K562 (cell line): ENCODE data around the gene CD55. TPM values are rescaled to one million over a fixed set of nuclear protein-coding genes. Genes with fewer than 3 reads are reported as not detected.

Experiments
- ARID2 ChIP-seq: fragments of 450-650 bp; IDR thresholded peaks from 2 replicates; pipeline ENCODE4 v1.6.1; 2017; ENCODE audit warnings: antibody characterized with exemption, mild to moderate bottlenecking
- CEBPG ChIP-seq, 3 experiments: fragments of 200-800 bp in 1 of 3; sonication (Bioruptor generic) in 1 of 3; sonication (generic) in 1 of 3; formaldehyde crosslinking in 1 of 3; IDR thresholded peaks in 2 of 3; conservative IDR thresholded peaks in 1 of 3; 2 replicates each; pipeline versions ENCODE4 v1.6.1 to v1.8.0; 2016 to 2022; ENCODE audit warnings: missing compliant biosample characterization in 2 of 3, missing genetic modification characterization in 2 of 3, mild to moderate bottlenecking in 1 of 3, missing genetic modification reagents in 1 of 3
- CSDE1 ChIP-seq, 2 experiments: fragments of 450-650 bp; IDR thresholded peaks; 2 replicates each; pipeline ENCODE4 v1.6.1; 2016; ENCODE audit warnings: mild to moderate bottlenecking in 1 of 2
- CXXC5 ChIP-seq: fragments of 250-450 bp; sonication (Bioruptor Pico); IDR thresholded peaks from 2 replicates; pipeline ENCODE4 v1.8.0; 2022; ENCODE audit warnings: inconsistent platforms, mild to moderate bottlenecking, moderate library complexity
- DLX4 ChIP-seq: fragments of 250-450 bp; sonication (Bioruptor Pico); IDR thresholded peaks from 2 replicates; pipeline ENCODE4 v1.6.1; 2021; ENCODE audit warnings: mild to moderate bottlenecking
- HIVEP1 ChIP-seq: fragments of 250-450 bp; sonication (Bioruptor Pico); IDR thresholded peaks from 2 replicates; pipeline ENCODE4 v1.4.0; 2020; ENCODE audit warnings: mild to moderate bottlenecking
- ILF3 ChIP-seq: fragments of 450-650 bp; IDR thresholded peaks from 2 replicates; pipeline ENCODE4 v1.6.1; 2018; ENCODE audit warnings: antibody characterized with exemption, mild to moderate bottlenecking, moderate library complexity, borderline replicate concordance
- KAT2B ChIP-seq: IDR thresholded peaks from one replicate; pipeline ENCODE4 v1.6.1; 2012; ENCODE audit warnings: low read depth, mild to moderate bottlenecking, control low read depth, inconsistent platforms, low read length, moderate library complexity
- NEUROD1 ChIP-seq: fragments of 150-350 bp; IDR thresholded peaks from 2 replicates; pipeline ENCODE4 v1.6.1; 2014; ENCODE audit warnings: borderline replicate concordance, low read length, low read depth; ENCODE audit not compliant: partially characterized antibody
- NFIX ChIP-seq: fragments of 250-450 bp; sonication (Bioruptor Pico); IDR thresholded peaks from 2 replicates; pipeline ENCODE4 v1.4.0; 2020; ENCODE audit warnings: low read depth, mild to moderate bottlenecking, moderate library complexity
- POLR2A ChIP-seq: fragments of 450-650 bp; conservative IDR thresholded peaks from 2 replicates; pipeline ENCODE4 v1.6.1; 2016
- RFX7 ChIP-seq: fragments of 250-450 bp; sonication (Bioruptor Pico); IDR thresholded peaks from 2 replicates; pipeline ENCODE4 v1.5.1; 2021; ENCODE audit warnings: mild to moderate bottlenecking
- SAFB ChIP-seq: fragments of 200-400 bp; formaldehyde crosslinking; IDR thresholded peaks from 2 replicates; pipeline ENCODE4 v1.6.1; 2017; ENCODE audit warnings: low read depth, low read length, borderline replicate concordance
- SIN3A ChIP-seq, 2 experiments: fragments of 150-350 bp in 1 of 2; IDR thresholded peaks; 2 replicates each; pipeline ENCODE4 v1.6.1; 2011 to 2016; ENCODE audit warnings: borderline replicate concordance in 2 of 2, low read depth in 2 of 2, low read length in 2 of 2, mild to moderate bottlenecking in 2 of 2, moderate library complexity in 2 of 2; ENCODE audit not compliant: control insufficient read depth in 1 of 2
- SMAD1 ChIP-seq: fragments of 150-350 bp; IDR thresholded peaks from 2 replicates; pipeline ENCODE4 v1.6.1; 2014; ENCODE audit warnings: low read length, low read depth; ENCODE audit not compliant: partially characterized antibody
- SP1 ChIP-seq: sonication (generic); formaldehyde crosslinking; IDR thresholded peaks from 2 replicates; pipeline ENCODE4 v1.8.1; 2022; ENCODE audit warnings: mild to moderate bottlenecking, missing genetic modification reagents
- TAF1 ChIP-seq: IDR thresholded peaks from 2 replicates; pipeline ENCODE4 v1.6.1; 2011; ENCODE audit warnings: mild to moderate bottlenecking, low read length, moderate library complexity; ENCODE audit not compliant: insufficient read depth, control insufficient read depth, severe bottlenecking; ENCODE audit errors: extremely low read depth
- TRIM28 ChIP-seq: fragments of 450-650 bp; IDR thresholded peaks from 2 replicates; pipeline ENCODE4 v1.6.1; 2017
- ZNF232 ChIP-seq: sonication (generic); formaldehyde crosslinking; IDR thresholded peaks from 2 replicates; pipeline ENCODE4 v1.8.0; 2022; ENCODE audit warnings: mild to moderate bottlenecking, missing genetic modification reagents
- polyA plus RNA-seq, 8 experiments: library from polyadenylated mRNA; depleted of rRNA in 4 of 8; stranded (reverse) in 5 of 8; unstranded in 3 of 8; fragments of >200 nt; fragmentation: Nextera tagmentation in 2 of 8; fragmentation: Illumina TruSeq in 1 of 8; extraction: Ambion mirVana in 2 of 8; extraction: Trizol in 1 of 8; gene quantifications; 2 replicates each; pipeline versions ENCODE4 v1.2.1 to v1.2.3, GENCODE V29; 2011 to 2014; ENCODE audit warnings: inconsistent platforms in 1 of 8, missing spikeins in 1 of 8
- total RNA-seq, 7 experiments: library from RNA; depleted of rRNA in 6 of 7; stranded (reverse); fragments of >200 nt in 6 of 7; fragmentation: Illumina TruSeq in 2 of 7; extraction: Trizol in 2 of 7; gene quantifications; 2 replicates each; pipeline versions ENCODE4 v1.2.1 to v1.2.3, GENCODE V29; 2011 to 2021; ENCODE audit warnings: low replicate concordance in 1 of 7
- TF ChIP-seq, protein P1 (sequence below), 2 experiments: fragments of 450-650 bp in 1 of 2; sonication (generic) in 1 of 2; formaldehyde crosslinking; conservative IDR thresholded peaks; 2 replicates each; pipeline versions ENCODE4 v1.4.0 to v1.8.1; 2020 to 2022; ENCODE audit warnings: mild to moderate bottlenecking in 1 of 2, missing genetic modification reagents in 1 of 2
- TF ChIP-seq, protein P2 (sequence below): fragments of 250-450 bp; sonication (Bioruptor Pico); IDR thresholded peaks from 2 replicates; pipeline ENCODE4 v1.9.0; 2021; ENCODE audit warnings: mild to moderate bottlenecking
- TF ChIP-seq, protein P3 (sequence below): fragments of 250-450 bp; sonication (Bioruptor Pico); IDR thresholded peaks from 2 replicates; pipeline ENCODE4 v1.8.0; 2021; ENCODE audit warnings: mild to moderate bottlenecking, moderate library complexity
- TF ChIP-seq, protein P4 (sequence below): sonication (generic); formaldehyde crosslinking; IDR thresholded peaks from 2 replicates; pipeline ENCODE4 v1.8.0; 2022; ENCODE audit warnings: missing genetic modification reagents, mild to moderate bottlenecking, borderline replicate concordance
- TF ChIP-seq, protein P5 (sequence below): fragments of 200-800 bp; sonication (Bioruptor generic); IDR thresholded peaks from 2 replicates; pipeline ENCODE4 v1.6.1; 2017; ENCODE audit warnings: missing genetic modification characterization, missing compliant biosample characterization

Gene CD55
- total and polyA plus RNA-seq, 9 of the 15 experiments (the other 6 are each of a cell fraction or from before 2014, with no cell fraction given) = 17.7 to 150 (median 97.0) TPM

DNA sequence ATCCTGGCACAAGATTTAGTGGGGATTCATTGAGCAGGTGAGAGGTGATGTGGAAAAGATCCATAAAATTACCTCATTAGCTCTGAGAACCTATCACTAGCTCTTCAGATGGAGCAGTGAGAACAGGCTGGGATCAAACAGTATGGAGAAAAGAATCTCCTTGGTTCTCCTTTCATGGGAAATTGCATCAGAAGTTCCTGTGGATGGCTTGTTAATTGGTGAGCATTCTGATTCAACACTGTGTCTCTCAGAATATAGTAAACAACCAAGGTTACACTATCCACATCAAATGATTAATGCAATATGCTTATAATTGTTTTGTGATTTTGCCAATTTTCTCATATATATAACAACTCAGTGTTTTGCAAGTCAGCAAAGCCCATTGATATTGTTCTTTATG, 8.3 kb upstream of the CD55 start (continued):
- TF ChIP-seq KAT2B (no peak), HIVEP1 (no peak), NFIX (no peak), TAF1 (no peak), ZNF232 (CRISPR knock-in tag) (no peak), ILF3 (no peak), SAFB (no peak), POLR2A (no peak), SIN3A (IDR thresholded peaks at IDR 0.05; ENCODE audit: borderline replicate concordance in 2 of 2, control insufficient read depth in 1 of 2, low read depth in 2 of 2, low read length in 2 of 2) (no peak), CSDE1 (IDR thresholded peaks at IDR 0.05) (no peak), CEBPG (CRISPR knock-in tag; IDR thresholded peaks at IDR 0.05) (no peak), CEBPG (tag; conservative IDR thresholded peaks at IDR 0.05 in 1 of 2, IDR thresholded peaks at IDR 0.05 in 1 of 2) (peak in 1 of 2 experiments; percentile 79; a peak in 2 of 4 replicates), TRIM28 (no peak), DLX4 (CRISPR knock-in tag) (no peak), ARID2 (no peak), RFX7 (no peak), CXXC5 (no peak), SMAD1 (no peak), NEUROD1 (no peak), SP1 (no peak)
- TF ChIP-seq, protein P1, sequence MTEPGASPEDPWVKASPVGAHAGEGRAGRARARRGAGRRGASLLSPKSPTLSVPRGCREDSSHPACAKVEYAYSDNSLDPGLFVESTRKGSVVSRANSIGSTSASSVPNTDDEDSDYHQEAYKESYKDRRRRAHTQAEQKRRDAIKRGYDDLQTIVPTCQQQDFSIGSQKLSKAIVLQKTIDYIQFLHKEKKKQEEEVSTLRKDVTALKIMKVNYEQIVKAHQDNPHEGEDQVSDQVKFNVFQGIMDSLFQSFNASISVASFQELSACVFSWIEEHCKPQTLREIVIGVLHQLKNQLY (CRISPR knock-in tag; conservative IDR thresholded peaks at IDR 0.05) = no peak
- TF ChIP-seq, protein P2, sequence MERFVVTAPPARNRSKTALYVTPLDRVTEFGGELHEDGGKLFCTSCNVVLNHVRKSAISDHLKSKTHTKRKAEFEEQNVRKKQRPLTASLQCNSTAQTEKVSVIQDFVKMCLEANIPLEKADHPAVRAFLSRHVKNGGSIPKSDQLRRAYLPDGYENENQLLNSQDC (CRISPR knock-in tag) = no peak
- TF ChIP-seq, protein P3, sequence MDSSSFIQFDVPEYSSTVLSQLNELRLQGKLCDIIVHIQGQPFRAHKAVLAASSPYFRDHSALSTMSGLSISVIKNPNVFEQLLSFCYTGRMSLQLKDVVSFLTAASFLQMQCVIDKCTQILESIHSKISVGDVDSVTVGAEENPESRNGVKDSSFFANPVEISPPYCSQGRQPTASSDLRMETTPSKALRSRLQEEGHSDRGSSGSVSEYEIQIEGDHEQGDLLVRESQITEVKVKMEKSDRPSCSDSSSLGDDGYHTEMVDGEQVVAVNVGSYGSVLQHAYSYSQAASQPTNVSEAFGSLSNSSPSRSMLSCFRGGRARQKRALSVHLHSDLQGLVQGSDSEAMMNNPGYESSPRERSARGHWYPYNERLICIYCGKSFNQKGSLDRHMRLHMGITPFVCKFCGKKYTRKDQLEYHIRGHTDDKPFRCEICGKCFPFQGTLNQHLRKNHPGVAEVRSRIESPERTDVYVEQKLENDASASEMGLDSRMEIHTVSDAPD (CRISPR knock-in tag) = no peak
- TF ChIP-seq, protein P4, sequence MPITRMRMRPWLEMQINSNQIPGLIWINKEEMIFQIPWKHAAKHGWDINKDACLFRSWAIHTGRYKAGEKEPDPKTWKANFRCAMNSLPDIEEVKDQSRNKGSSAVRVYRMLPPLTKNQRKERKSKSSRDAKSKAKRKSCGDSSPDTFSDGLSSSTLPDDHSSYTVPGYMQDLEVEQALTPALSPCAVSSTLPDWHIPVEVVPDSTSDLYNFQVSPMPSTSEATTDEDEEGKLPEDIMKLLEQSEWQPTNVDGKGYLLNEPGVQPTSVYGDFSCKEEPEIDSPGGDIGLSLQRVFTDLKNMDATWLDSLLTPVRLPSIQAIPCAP (CRISPR knock-in tag) = no peak
- TF ChIP-seq, protein P5, sequence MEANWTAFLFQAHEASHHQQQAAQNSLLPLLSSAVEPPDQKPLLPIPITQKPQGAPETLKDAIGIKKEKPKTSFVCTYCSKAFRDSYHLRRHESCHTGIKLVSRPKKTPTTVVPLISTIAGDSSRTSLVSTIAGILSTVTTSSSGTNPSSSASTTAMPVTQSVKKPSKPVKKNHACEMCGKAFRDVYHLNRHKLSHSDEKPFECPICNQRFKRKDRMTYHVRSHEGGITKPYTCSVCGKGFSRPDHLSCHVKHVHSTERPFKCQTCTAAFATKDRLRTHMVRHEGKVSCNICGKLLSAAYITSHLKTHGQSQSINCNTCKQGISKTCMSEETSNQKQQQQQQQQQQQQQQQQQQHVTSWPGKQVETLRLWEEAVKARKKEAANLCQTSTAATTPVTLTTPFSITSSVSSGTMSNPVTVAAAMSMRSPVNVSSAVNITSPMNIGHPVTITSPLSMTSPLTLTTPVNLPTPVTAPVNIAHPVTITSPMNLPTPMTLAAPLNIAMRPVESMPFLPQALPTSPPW = no peak
